K562 (cell line): ENCODE measurements around the gene ZNF652. TPM values are rescaled to one million over a fixed set of nuclear protein-coding genes. Genes with fewer than 3 reads are reported as not detected.

Experiments
- CBFA2T2 ChIP-seq: fragments of 450-650 bp; conservative IDR thresholded peaks from 2 replicates; pipeline ENCODE4 v1.6.1; 2017; ENCODE audit warnings: mild to moderate bottlenecking
- E2F1 ChIP-seq: sonication (generic); formaldehyde crosslinking; IDR thresholded peaks from 2 replicates; pipeline ENCODE4 v1.8.1; 2023; ENCODE audit warnings: mild to moderate bottlenecking, missing genetic modification reagents, moderate library complexity
- MTA2 ChIP-seq: fragments of 450-650 bp; IDR thresholded peaks from 2 replicates; pipeline ENCODE4 v1.6.1; 2016; ENCODE audit warnings: low read depth
- MYNN ChIP-seq, 2 experiments: sonication (generic); formaldehyde crosslinking in 1 of 2; IDR thresholded peaks; 2 replicates each; pipeline versions ENCODE4 v1.5.0 to v1.6.1; 2016 to 2020; ENCODE audit warnings: antibody characterized with exemption in 1 of 2, missing genetic modification reagents in 1 of 2
- PTTG1 ChIP-seq: fragments of 450-650 bp; IDR thresholded peaks from 2 replicates; pipeline ENCODE4 v1.6.1; 2016; ENCODE audit warnings: low read depth, mild to moderate bottlenecking, missing genetic modification characterization, missing compliant biosample characterization
- SIN3B ChIP-seq: fragments of 450-650 bp; IDR thresholded peaks from 2 replicates; pipeline ENCODE4 v1.6.1; 2017; ENCODE audit warnings: low read depth, mild to moderate bottlenecking, moderate library complexity
- ZNF407 ChIP-seq: fragments of 450-650 bp; IDR thresholded peaks from 2 replicates; pipeline ENCODE4 v1.6.1; 2016; ENCODE audit warnings: low read depth
- ZNF408 ChIP-seq: fragments of 250-450 bp; sonication (Bioruptor Pico); IDR thresholded peaks from 2 replicates; pipeline ENCODE4 v1.4.0; 2020; ENCODE audit warnings: low read depth, mild to moderate bottlenecking, moderate library complexity
- polyA plus RNA-seq, 8 experiments: library from polyadenylated mRNA; depleted of rRNA in 4 of 8; stranded (reverse) in 5 of 8; unstranded in 3 of 8; fragments of >200 nt; fragmentation: Nextera tagmentation in 2 of 8; fragmentation: Illumina TruSeq in 1 of 8; extraction: Ambion mirVana in 2 of 8; extraction: Trizol in 1 of 8; gene quantifications; 2 replicates each; pipeline versions ENCODE4 v1.2.1 to v1.2.3, GENCODE V29; 2011 to 2014; ENCODE audit warnings: inconsistent platforms in 1 of 8, missing spikeins in 1 of 8
- total RNA-seq, 7 experiments: library from RNA; depleted of rRNA in 6 of 7; stranded (reverse); fragments of >200 nt in 6 of 7; fragmentation: Illumina TruSeq in 2 of 7; extraction: Trizol in 2 of 7; gene quantifications; 2 replicates each; pipeline versions ENCODE4 v1.2.1 to v1.2.3, GENCODE V29; 2011 to 2021; ENCODE audit warnings: low replicate concordance in 1 of 7
- TF ChIP-seq, protein P1 (sequence below): fragments of 250-450 bp; sonication (Bioruptor Pico); IDR thresholded peaks from 2 replicates; pipeline ENCODE4 v1.5.0; 2021

The ZNF652 gene
- total and polyA plus RNA-seq, 9 of the 15 experiments (the other 6 are each of a cell fraction or from before 2014, with no cell fraction given): 5.1 to 15.5 (median 7.8) TPM

DNA sequence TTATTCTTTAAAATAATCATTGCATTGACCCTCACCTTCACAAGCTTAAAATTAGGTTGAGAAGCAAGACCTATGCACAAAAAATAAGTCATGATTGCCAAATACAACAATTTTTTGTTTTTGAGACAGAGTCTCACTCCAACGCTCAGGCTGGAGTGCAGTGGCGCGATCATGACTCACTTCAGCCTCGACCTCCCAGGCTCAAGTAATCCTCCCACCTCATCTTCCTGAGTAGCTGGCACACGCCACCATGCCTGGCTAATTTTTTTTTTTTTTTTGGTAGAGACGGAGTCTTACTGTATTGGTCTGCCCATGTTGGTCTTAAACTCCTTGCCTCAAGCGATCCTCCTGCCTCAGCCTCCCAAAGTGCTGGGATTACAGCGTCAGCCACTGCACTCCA is 24.2 kb downstream of the ZNF652 start (continued):
- TF ChIP-seq E2F1 (no peak), ZNF407 (no peak), SIN3B (no peak), ZNF408 (CRISPR knock-in tag) (no peak), CBFA2T2 (no peak), PTTG1 (tag) (no peak), MTA2 (no peak), MYNN (IDR thresholded peaks at IDR 0.05) (no peak), MYNN (CRISPR knock-in tag; IDR thresholded peaks at IDR 0.05) (no peak)
- TF ChIP-seq, protein P1, sequence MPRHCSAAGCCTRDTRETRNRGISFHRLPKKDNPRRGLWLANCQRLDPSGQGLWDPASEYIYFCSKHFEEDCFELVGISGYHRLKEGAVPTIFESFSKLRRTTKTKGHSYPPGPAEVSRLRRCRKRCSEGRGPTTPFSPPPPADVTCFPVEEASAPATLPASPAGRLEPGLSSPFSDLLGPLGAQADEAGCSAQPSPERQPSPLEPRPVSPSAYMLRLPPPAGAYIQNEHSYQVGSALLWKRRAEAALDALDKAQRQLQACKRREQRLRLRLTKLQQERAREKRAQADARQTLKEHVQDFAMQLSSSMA (CRISPR knock-in tag): no peak
